K562 (cell line): ENCODE data around the gene ASCC1. TPM values are rescaled to one million over a fixed set of nuclear protein-coding genes. Genes with fewer than 3 reads are reported as not detected.

Experiments
- CBX3 ChIP-seq, 2 experiments: IDR thresholded peaks; 1 replicate in 1 of 2; 2 replicates in 1 of 2; pipeline ENCODE4 v1.6.1; 2012; ENCODE audit warnings: inconsistent platforms in 2 of 2, low read length in 2 of 2, borderline replicate concordance in 1 of 2, control low read depth in 1 of 2
- CREB3L1 ChIP-seq: fragments of 450-650 bp; IDR thresholded peaks from 2 replicates; pipeline ENCODE4 v1.6.1; 2014; ENCODE audit warnings: low read depth, mild to moderate bottlenecking, moderate library complexity, borderline replicate concordance
- MLLT1 ChIP-seq, 2 experiments: fragments of 450-650 bp; IDR thresholded peaks; 2 replicates each; pipeline ENCODE4 v1.6.1; 2016
- SFPQ ChIP-seq: fragments of 200-400 bp; formaldehyde crosslinking; IDR thresholded peaks from 2 replicates; pipeline ENCODE4 v1.6.1; 2017; ENCODE audit warnings: mild to moderate bottlenecking, low read depth, low read length, moderate library complexity
- SRSF1 ChIP-seq: fragments of 200-400 bp; formaldehyde crosslinking; IDR thresholded peaks from 2 replicates; pipeline ENCODE4 v1.6.1; 2017; ENCODE audit warnings: mild to moderate bottlenecking, low read depth, low read length, moderate library complexity
- polyA plus RNA-seq, 8 experiments: library from polyadenylated mRNA; depleted of rRNA in 4 of 8; stranded (reverse) in 5 of 8; unstranded in 3 of 8; fragments of >200 nt; fragmentation: Nextera tagmentation in 2 of 8; fragmentation: Illumina TruSeq in 1 of 8; extraction: Ambion mirVana in 2 of 8; extraction: Trizol in 1 of 8; gene quantifications; 2 replicates each; pipeline versions ENCODE4 v1.2.1 to v1.2.3, GENCODE V29; 2011 to 2014; ENCODE audit warnings: inconsistent platforms in 1 of 8, missing spikeins in 1 of 8
- total RNA-seq, 7 experiments: library from RNA; depleted of rRNA in 6 of 7; stranded (reverse); fragments of >200 nt in 6 of 7; fragmentation: Illumina TruSeq in 2 of 7; extraction: Trizol in 2 of 7; gene quantifications; 2 replicates each; pipeline versions ENCODE4 v1.2.1 to v1.2.3, GENCODE V29; 2011 to 2021; ENCODE audit warnings: low replicate concordance in 1 of 7

Gene ASCC1
- total and polyA plus RNA-seq, 9 of the 15 experiments (the other 6 are each of a cell fraction or from before 2014, with no cell fraction given) = 31.7 to 73.3 (median 52.8) TPM

GRCh38 chr10:72132854-72133253, 83.2 kb downstream of the ASCC1 start (continued):
- TF ChIP-seq SRSF1 = no peak
- no peak for TF ChIP-seq SFPQ
- no peak for TF ChIP-seq CBX3 (IDR thresholded peaks at IDR 0.05; ENCODE audit: borderline replicate concordance in 1 of 2, low read length in 2 of 2)
- TF ChIP-seq CREB3L1 = no peak
- no peak for TF ChIP-seq MLLT1 (IDR thresholded peaks at IDR 0.05)
